ENCODE data around the gene PLCB1. TPM values are rescaled to one million over a fixed set of nuclear protein-coding genes. Genes with fewer than 3 reads are reported as not detected.

Gene PLCB1
- total and polyA plus RNA-seq, 2 experiments from 2014 or later = 14.9 to 20.7 TPM

GRCh38 chr20:8255945-8256632 lies 124.0 kb downstream of the PLCB1 start (continued):
- no peak for TF ChIP-seq EZH2 (IDR thresholded peaks at IDR 0.05; ENCODE audit: low read depth, unreplicated experiment)
- no peak for TF ChIP-seq CTCF (conservative IDR thresholded peaks at IDR 0.05; ENCODE audit: low read depth in 2 of 2)
- no peak for TF ChIP-seq ZNF114 (CRISPR knock-in tag; IDR thresholded peaks at IDR 0.05)
- no peak for TF ChIP-seq STAT1 (IDR thresholded peaks at IDR 0.05; ENCODE audit: unreplicated experiment)
- no peak for TF ChIP-seq JUNB (IDR thresholded peaks at IDR 0.05; ENCODE audit: unreplicated experiment)

DNA sequence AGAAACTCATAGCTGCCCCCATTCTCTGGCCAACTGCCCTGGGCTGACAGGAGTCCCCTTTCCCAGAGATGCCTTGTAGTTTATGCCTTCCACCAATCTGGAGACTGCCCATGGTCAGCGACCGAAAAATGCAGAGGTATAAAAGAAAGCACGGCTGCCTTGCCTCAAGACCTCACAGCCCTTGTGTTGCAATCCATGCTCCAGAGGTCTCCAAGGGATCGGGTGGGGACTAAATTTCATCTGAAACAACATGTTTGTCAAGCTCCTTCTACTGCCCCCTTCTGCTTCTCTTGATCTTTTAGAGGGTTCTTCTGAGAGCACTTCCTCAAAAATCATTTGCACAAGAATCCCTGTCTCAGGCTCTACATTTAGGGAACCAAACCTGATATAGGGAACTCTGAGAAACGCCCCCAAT lies 128.8 kb downstream of the PLCB1 start:
- no peak overlapping the region for H3K27ac ChIP-seq (ENCODE audit: low read depth)
- H3K79me2 ChIP-seq (replicated peaks; ENCODE audit: insufficient read depth) = no peaks in the 10 kb centered on the region
- Mint-ChIP-seq H3K36me3 (ENCODE audit: low read depth) (no peaks in the 10 kb centered on the region), H3K4me1 (no peaks in the 10 kb centered on the region), H3K27me3 (ENCODE audit: insufficient read depth, low read depth, poor library complexity) (peaks cover 2% of the 10 kb centered on the region), H3K9me3 (no peaks in the 10 kb centered on the region), H3K4me3 (no peak overlapping the region), H3K27ac (no peak overlapping the region)
- TF ChIP-seq NANOG (IDR thresholded peaks at IDR 0.05; ENCODE audit: borderline replicate concordance) (no peak), ETS1 (IDR thresholded peaks at IDR 0.05) (no peak), STAT1 (IDR thresholded peaks at IDR 0.05; ENCODE audit: unreplicated experiment) (no peak), CTCF (conservative IDR thresholded peaks at IDR 0.05; ENCODE audit: low read depth in 2 of 2) (0 out of 4 replicates have a peak, but pooled peaks of 1 of the 2 experiments have one; percentile 6)
- TF ChIP-seq, protein P1, sequence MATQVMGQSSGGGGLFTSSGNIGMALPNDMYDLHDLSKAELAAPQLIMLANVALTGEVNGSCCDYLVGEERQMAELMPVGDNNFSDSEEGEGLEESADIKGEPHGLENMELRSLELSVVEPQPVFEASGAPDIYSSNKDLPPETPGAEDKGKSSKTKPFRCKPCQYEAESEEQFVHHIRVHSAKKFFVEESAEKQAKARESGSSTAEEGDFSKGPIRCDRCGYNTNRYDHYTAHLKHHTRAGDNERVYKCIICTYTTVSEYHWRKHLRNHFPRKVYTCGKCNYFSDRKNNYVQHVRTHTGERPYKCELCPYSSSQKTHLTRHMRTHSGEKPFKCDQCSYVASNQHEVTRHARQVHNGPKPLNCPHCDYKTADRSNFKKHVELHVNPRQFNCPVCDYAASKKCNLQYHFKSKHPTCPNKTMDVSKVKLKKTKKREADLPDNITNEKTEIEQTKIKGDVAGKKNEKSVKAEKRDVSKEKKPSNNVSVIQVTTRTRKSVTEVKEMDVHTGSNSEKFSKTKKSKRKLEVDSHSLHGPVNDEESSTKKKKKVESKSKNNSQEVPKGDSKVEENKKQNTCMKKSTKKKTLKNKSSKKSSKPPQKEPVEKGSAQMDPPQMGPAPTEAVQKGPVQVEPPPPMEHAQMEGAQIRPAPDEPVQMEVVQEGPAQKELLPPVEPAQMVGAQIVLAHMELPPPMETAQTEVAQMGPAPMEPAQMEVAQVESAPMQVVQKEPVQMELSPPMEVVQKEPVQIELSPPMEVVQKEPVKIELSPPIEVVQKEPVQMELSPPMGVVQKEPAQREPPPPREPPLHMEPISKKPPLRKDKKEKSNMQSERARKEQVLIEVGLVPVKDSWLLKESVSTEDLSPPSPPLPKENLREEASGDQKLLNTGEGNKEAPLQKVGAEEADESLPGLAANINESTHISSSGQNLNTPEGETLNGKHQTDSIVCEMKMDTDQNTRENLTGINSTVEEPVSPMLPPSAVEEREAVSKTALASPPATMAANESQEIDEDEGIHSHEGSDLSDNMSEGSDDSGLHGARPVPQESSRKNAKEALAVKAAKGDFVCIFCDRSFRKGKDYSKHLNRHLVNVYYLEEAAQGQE (IDR thresholded peaks at IDR 0.05; ENCODE audit: unreplicated experiment) = no peak
- TF ChIP-seq, protein P2, sequence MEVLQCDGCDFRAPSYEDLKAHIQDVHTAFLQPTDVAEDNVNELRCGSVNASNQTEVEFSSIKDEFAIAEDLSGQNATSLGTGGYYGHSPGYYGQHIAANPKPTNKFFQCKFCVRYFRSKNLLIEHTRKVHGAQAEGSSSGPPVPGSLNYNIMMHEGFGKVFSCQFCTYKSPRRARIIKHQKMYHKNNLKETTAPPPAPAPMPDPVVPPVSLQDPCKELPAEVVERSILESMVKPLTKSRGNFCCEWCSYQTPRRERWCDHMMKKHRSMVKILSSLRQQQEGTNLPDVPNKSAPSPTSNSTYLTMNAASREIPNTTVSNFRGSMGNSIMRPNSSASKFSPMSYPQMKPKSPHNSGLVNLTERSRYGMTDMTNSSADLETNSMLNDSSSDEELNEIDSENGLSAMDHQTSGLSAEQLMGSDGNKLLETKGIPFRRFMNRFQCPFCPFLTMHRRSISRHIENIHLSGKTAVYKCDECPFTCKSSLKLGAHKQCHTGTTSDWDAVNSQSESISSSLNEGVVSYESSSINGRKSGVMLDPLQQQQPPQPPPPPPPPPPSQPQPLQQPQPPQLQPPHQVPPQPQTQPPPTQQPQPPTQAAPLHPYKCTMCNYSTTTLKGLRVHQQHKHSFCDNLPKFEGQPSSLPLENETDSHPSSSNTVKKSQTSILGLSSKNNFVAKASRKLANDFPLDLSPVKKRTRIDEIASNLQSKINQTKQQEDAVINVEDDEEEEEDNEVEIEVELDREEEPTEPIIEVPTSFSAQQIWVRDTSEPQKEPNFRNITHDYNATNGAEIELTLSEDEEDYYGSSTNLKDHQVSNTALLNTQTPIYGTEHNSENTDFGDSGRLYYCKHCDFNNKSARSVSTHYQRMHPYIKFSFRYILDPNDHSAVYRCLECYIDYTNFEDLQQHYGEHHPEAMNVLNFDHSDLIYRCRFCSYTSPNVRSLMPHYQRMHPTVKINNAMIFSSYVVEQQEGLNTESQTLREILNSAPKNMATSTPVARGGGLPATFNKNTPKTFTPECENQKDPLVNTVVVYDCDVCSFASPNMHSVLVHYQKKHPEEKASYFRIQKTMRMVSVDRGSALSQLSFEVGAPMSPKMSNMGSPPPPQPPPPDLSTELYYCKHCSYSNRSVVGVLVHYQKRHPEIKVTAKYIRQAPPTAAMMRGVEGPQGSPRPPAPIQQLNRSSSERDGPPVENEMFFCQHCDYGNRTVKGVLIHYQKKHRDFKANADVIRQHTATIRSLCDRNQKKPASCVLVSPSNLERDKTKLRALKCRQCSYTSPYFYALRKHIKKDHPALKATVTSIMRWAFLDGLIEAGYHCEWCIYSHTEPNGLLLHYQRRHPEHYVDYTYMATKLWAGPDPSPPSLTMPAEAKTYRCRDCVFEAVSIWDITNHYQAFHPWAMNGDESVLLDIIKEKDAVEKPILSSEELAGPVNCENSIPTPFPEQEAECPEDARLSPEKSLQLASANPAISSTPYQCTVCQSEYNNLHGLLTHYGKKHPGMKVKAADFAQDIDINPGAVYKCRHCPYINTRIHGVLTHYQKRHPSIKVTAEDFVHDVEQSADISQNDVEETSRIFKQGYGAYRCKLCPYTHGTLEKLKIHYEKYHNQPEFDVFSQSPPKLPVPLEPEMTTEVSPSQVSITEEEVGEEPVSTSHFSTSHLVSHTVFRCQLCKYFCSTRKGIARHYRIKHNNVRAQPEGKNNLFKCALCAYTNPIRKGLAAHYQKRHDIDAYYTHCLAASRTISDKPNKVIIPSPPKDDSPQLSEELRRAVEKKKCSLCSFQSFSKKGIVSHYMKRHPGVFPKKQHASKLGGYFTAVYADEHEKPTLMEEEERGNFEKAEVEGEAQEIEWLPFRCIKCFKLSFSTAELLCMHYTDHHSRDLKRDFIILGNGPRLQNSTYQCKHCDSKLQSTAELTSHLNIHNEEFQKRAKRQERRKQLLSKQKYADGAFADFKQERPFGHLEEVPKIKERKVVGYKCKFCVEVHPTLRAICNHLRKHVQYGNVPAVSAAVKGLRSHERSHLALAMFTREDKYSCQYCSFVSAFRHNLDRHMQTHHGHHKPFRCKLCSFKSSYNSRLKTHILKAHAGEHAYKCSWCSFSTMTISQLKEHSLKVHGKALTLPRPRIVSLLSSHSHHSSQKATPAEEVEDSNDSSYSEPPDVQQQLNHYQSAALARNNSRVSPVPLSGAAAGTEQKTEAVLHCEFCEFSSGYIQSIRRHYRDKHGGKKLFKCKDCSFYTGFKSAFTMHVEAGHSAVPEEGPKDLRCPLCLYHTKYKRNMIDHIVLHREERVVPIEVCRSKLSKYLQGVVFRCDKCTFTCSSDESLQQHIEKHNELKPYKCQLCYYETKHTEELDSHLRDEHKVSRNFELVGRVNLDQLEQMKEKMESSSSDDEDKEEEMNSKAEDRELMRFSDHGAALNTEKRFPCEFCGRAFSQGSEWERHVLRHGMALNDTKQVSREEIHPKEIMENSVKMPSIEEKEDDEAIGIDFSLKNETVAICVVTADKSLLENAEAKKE (CRISPR knock-in tag; IDR thresholded peaks at IDR 0.05) = no peak
- DNase-seq (ENCODE audit: low spot score) = peak; percentile 17
- H2AFZ ChIP-seq = no peak overlapping the region
- H3F3A ChIP-seq (replicated peaks; ENCODE audit: low read depth) = no peaks in the 10 kb centered on the region
- no peaks in the 10 kb centered on the region for H3K36me3 ChIP-seq (ENCODE audit: insufficient read depth)
- H4K20me1 ChIP-seq (replicated peaks; ENCODE audit: insufficient read depth) = no peaks in the 10 kb centered on the region
- H3K4me2 ChIP-seq = no peak overlapping the region
- no peak overlapping the region for H3K4me3 ChIP-seq
- ATAC-seq = no peak
- no peaks in the 10 kb centered on the region for H3K9me2 ChIP-seq (ENCODE audit: insufficient read depth)
- H3K4me1 ChIP-seq (ENCODE audit: insufficient read depth) = no peaks in the 10 kb centered on the region
- no peaks in the 10 kb centered on the region for H3K27me3 ChIP-seq (ENCODE audit: insufficient read depth)
